Loucy (cell line): ENCODE measurements around the gene AP1AR.

Experiments used
- H2AFZ ChIP-seq: fragments of 200-600 bp; sonication (generic); 2 replicates; pipeline ENCODE4 v1.6.0; 2016; ENCODE audit warnings: antibody characterized with exemption, mild to moderate bottlenecking, low read length, moderate library complexity
- H3F3A ChIP-seq: fragments of 200-600 bp; 2 replicates; pipeline ENCODE4 v1.6.0; 2016; ENCODE audit warnings: antibody characterized with exemption, low read depth, mild to moderate bottlenecking
- H3K27me3 ChIP-seq: fragments of 200-600 bp; sonication (generic); 2 replicates; pipeline ENCODE4 v1.6.1; 2014; ENCODE audit warnings: low read length, mild to moderate bottlenecking; ENCODE audit not compliant: insufficient read depth, poor library complexity, severe bottlenecking
- H3K36me3 ChIP-seq: fragments of 200-600 bp; sonication (generic); 2 replicates; pipeline ENCODE4 v1.6.1; 2016; ENCODE audit warnings: low read length; ENCODE audit not compliant: insufficient read depth
- H3K4me1 ChIP-seq: fragments of 200-600 bp; sonication (generic); 2 replicates; pipeline ENCODE4 v1.5.1; 2014; ENCODE audit warnings: low read length, mild to moderate bottlenecking; ENCODE audit not compliant: insufficient read depth, poor library complexity, severe bottlenecking
- H3K4me2 ChIP-seq: fragments of 200-600 bp; sonication (generic); 2 replicates; pipeline ENCODE4 v1.6.0; 2014; ENCODE audit warnings: antibody characterized with exemption, low read length, low read depth, mild to moderate bottlenecking; ENCODE audit not compliant: poor library complexity, severe bottlenecking
- H3K4me3 ChIP-seq: fragments of 200-600 bp; sonication (generic); 2 replicates; pipeline ENCODE4 v1.5.1; 2014; ENCODE audit warnings: low read length, mild to moderate bottlenecking, mixed read lengths; ENCODE audit not compliant: poor library complexity, severe bottlenecking
- H3K79me2 ChIP-seq: fragments of 200-600 bp; sonication (generic); 2 replicates; pipeline ENCODE4 v1.6.1; 2014; ENCODE audit warnings: low read length; ENCODE audit not compliant: insufficient read depth
- H3K9ac ChIP-seq: fragments of 200-600 bp; sonication (generic); 2 replicates; pipeline ENCODE4 v1.6.0; 2014; ENCODE audit warnings: mild to moderate bottlenecking, low read depth, low read length, moderate library complexity; ENCODE audit not compliant: poor library complexity, severe bottlenecking
- H3K9me2 ChIP-seq: fragments of 200-600 bp; sonication (generic); replicated peaks from 2 replicates; pipeline ENCODE4 v1.6.1; 2016; ENCODE audit warnings: low read depth, low read length, mixed read lengths
- H3K9me3 ChIP-seq: fragments of 200-600 bp; sonication (generic); 2 replicates; pipeline ENCODE4 v1.6.1; 2014; ENCODE audit warnings: mild to moderate bottlenecking, antibody characterized with exemption, low read length, low read depth; ENCODE audit not compliant: insufficient read depth
- H4K20me1 ChIP-seq: fragments of 200-600 bp; sonication (generic); 2 replicates; pipeline ENCODE4 v1.6.0; 2014; ENCODE audit warnings: antibody characterized with exemption, low read length, mild to moderate bottlenecking; ENCODE audit not compliant: insufficient read depth, poor library complexity, severe bottlenecking
- CTCF ChIP-seq: fragments of 200-600 bp; sonication (generic); conservative IDR thresholded peaks from 2 replicates; pipeline ENCODE4 v1.5.1; 2014; ENCODE audit warnings: mild to moderate bottlenecking, antibody characterized with exemption, low read length
- EZH2phosphoT487 ChIP-seq: fragments of 200-600 bp; IDR thresholded peaks from 2 replicates; pipeline ENCODE4 v1.6.1; 2018; ENCODE audit warnings: antibody characterized with exemption, mild to moderate bottlenecking, moderate library complexity, borderline replicate concordance

AP1AR gene

GRCh38 chr4:112234952-112235609, 3.5 kb downstream of the AP1AR start:
- H3F3A ChIP-seq: peaks cover 3% of the 10 kb centered on the region; the same call in 1 of the 2 replicates
- peak overlapping the region; percentile 57 for H3K4me3 ChIP-seq
- TF ChIP-seq CTCF (peak; percentile 93), EZH2phosphoT487 (no peak)
- H3K36me3 ChIP-seq: no peaks in the 10 kb centered on the region
- H3K9me2 ChIP-seq: no peaks in the 10 kb centered on the region
- no peak overlapping the region for H3K9ac ChIP-seq
- peak overlapping the region; percentile 82 for H3K4me2 ChIP-seq
- H4K20me1 ChIP-seq: peaks cover 35% of the 10 kb centered on the region
- H3K27me3 ChIP-seq: no peaks in the 10 kb centered on the region
- peaks cover 58% of the 10 kb centered on the region for H3K79me2 ChIP-seq
- H3K9me3 ChIP-seq: no peaks in the 10 kb centered on the region
- peaks cover 31% of the 10 kb centered on the region for H3K4me1 ChIP-seq
- no peak overlapping the region for H2AFZ ChIP-seq

GRCh38 chr4:112236040-112236439, 4.5 kb downstream of the AP1AR start:
- Histone ChIP-seq H3K36me3 (no peaks in the 10 kb centered on the region), H2AFZ (no peak overlapping the region), H3K9ac (no peak overlapping the region), H3K9me3 (no peaks in the 10 kb centered on the region), H3K4me3 (no peak overlapping the region), H4K20me1 (peaks cover 38% of the 10 kb centered on the region), H3K79me2 (peaks cover 68% of the 10 kb centered on the region), H3K9me2 (no peaks in the 10 kb centered on the region), H3F3A (peaks cover under 1% of the 10 kb centered on the region; the same call in 1 of the 2 replicates), H3K27me3 (no peaks in the 10 kb centered on the region), H3K4me1 (peaks cover 21% of the 10 kb centered on the region), H3K4me2 (peak overlapping the region; percentile 82)
- TF ChIP-seq EZH2phosphoT487 (no peak), CTCF (no peak)

GRCh38 chr4:112238833-112239232, 7.2 kb downstream of the AP1AR start:
- peaks cover 28% of the 10 kb centered on the region for H3K4me1 ChIP-seq
- no peaks in the 10 kb centered on the region for H3K36me3 ChIP-seq
- H3K4me2 ChIP-seq: peak overlapping the region; percentile 38
- H3K27me3 ChIP-seq: no peaks in the 10 kb centered on the region
- TF ChIP-seq CTCF: no peak
- H2AFZ ChIP-seq: no peak overlapping the region
- H3K9me2 ChIP-seq: no peaks in the 10 kb centered on the region
- H3K9me3 ChIP-seq: no peaks in the 10 kb centered on the region
- no peaks in the 10 kb centered on the region for H3F3A ChIP-seq
- H4K20me1 ChIP-seq: peaks cover 30% of the 10 kb centered on the region
- H3K79me2 ChIP-seq: peaks cover 60% of the 10 kb centered on the region
- H3K9ac ChIP-seq: no peak overlapping the region
- peak overlapping the region; percentile 3 for H3K4me3 ChIP-seq
